ENCODE results near the gene PRIM2. TPM values are rescaled to one million over a fixed set of nuclear protein-coding genes. Genes with fewer than 3 reads are reported as not detected.
"Not testable (repeated sequence)": the region's sequence is repeated elsewhere in the genome, so short reads cannot be mapped to it uniquely, and the experiment has no call there.

Gene PRIM2
- total and polyA plus RNA-seq, 9 of the 15 experiments (the other 6 are each of a cell fraction or from before 2014, with no cell fraction given) = 19.8 to 57.5 (median 33.4) TPM

GRCh38 chr6:57423468-57423867 is 106.0 kb downstream of the PRIM2 start:
- Histone ChIP-seq H4K20me1 (replicated peaks; ENCODE audit: control insufficient read depth, insufficient read depth, low read length) (no peaks in the 10 kb centered on the region), H3K4me1 (replicated peaks in 1 of 2; ENCODE audit: control insufficient read depth in 2 of 2, insufficient read depth in 2 of 2, low read length in 2 of 2) (no peaks in the 10 kb centered on the region), H3K4me2 (ENCODE audit: insufficient read depth, low read length) (no peak overlapping the region), H3K27ac (ENCODE audit: extremely low read depth, low read depth, low read length) (no peak overlapping the region), H3K9ac (ENCODE audit: insufficient read depth in 1 of 2, low read depth in 2 of 2, low read length in 2 of 2) (no peak overlapping the region), H3K9me3 (replicated peaks; ENCODE audit: control insufficient read depth, insufficient read depth, low read depth, low read length) (no peaks in the 10 kb centered on the region), H3K27me3 (ENCODE audit: control insufficient read depth in 2 of 2, insufficient read depth in 2 of 2, low read length in 2 of 2) (no peaks in the 10 kb centered on the region), H3K36me3 (ENCODE audit: control insufficient read depth, insufficient read depth, low read length) (no peaks in the 10 kb centered on the region), H3K9me1 (ENCODE audit: control insufficient read depth, insufficient read depth, low read length) (no peaks in the 10 kb centered on the region), H2AFZ (ENCODE audit: low read depth, low read length) (no peak overlapping the region), H3K4me3 (no peak overlapping the region), H3K79me2 (ENCODE audit: control insufficient read depth, insufficient read depth, low read length) (no peaks in the 10 kb centered on the region)
- ChIA-PET POLR2A (no interaction called here), CTCF (ENCODE audit: low intra/inter-chr PET ratio) (no interaction called here)
- intact Hi-C loops (cut with micrococcal nuclease) = no loop called here
- DNase-seq (ENCODE audit: extremely low read depth in 1 of 4, low spot score in 3 of 4) = no peak
- WGBS (ENCODE audit: insufficient coverage, low coverage, missing lambda C conversion rate) = 80% methylated on average over 5 of the region's 5 CpGs
- no peak for FAIRE-seq
- no TSS peak for BruUV-seq (replicated peaks)
- no peak for TF ChIP-seq HMG20B (CRISPR knock-in tag; IDR thresholded peaks at IDR 0.05)
- TF ChIP-seq TCFL5 (CRISPR knock-in tag; conservative IDR thresholded peaks at IDR 0.05) = no peak
- no peak for TF ChIP-seq ZNF232 (CRISPR knock-in tag; IDR thresholded peaks at IDR 0.05)
- no peak for TF ChIP-seq YBX1 (IDR thresholded peaks at IDR 0.05)
- TF ChIP-seq GTF2B (IDR thresholded peaks at IDR 0.05; ENCODE audit: extremely low read depth, insufficient read length) = no peak
- no peak for TF ChIP-seq MCM7 (IDR thresholded peaks at IDR 0.05)
- no peak for TF ChIP-seq ARID3B (CRISPR knock-in tag; IDR thresholded peaks at IDR 0.05; ENCODE audit: borderline replicate concordance)
- no peak for TF ChIP-seq ATF1 (CRISPR knock-in tag; IDR thresholded peaks at IDR 0.05)
- no peak for TF ChIP-seq ATF1 (tag; IDR thresholded peaks at IDR 0.05)
- 0 out of 3 replicates have a peak, but pooled peaks have one; percentile 29 for ATAC-seq
- in situ Hi-C loops (cut with MboI) = no loop called here

- FAIRE-seq = not testable (repeated sequence)
Measured at GRCh38 chr6:57431742-57432141, 114.3 kb downstream of the PRIM2 start.

More at GRCh38 chr6:57431742-57432141, 114.3 kb downstream of the PRIM2 start:
- in situ Hi-C loops (cut with MboI); POLR2A ChIA-PET; H3K9me1 ChIP-seq (ENCODE audit: control insufficient read depth, insufficient read depth, low read length); H2AFZ ChIP-seq (ENCODE audit: low read depth, low read length); H3K79me2 ChIP-seq (ENCODE audit: control insufficient read depth, insufficient read depth, low read length); H3K9ac ChIP-seq (ENCODE audit: insufficient read depth in 1 of 2, low read depth in 2 of 2, low read length in 2 of 2); H3K4me1 ChIP-seq (replicated peaks in 1 of 2; ENCODE audit: control insufficient read depth in 2 of 2, insufficient read depth in 2 of 2, low read length in 2 of 2); H4K20me1 ChIP-seq (replicated peaks; ENCODE audit: control insufficient read depth, insufficient read depth, low read length); BruUV-seq (replicated peaks); DNase-seq (ENCODE audit: extremely low read depth in 1 of 4, low spot score in 3 of 4); H3K36me3 ChIP-seq (ENCODE audit: control insufficient read depth, insufficient read depth, low read length); H3K9me3 ChIP-seq (replicated peaks; ENCODE audit: control insufficient read depth, insufficient read depth, low read depth, low read length); intact Hi-C loops (cut with micrococcal nuclease); H3K27ac ChIP-seq (ENCODE audit: extremely low read depth, low read depth, low read length); H3K4me3 ChIP-seq; H3K4me2 ChIP-seq (ENCODE audit: insufficient read depth, low read length); ATAC-seq; H3K27me3 ChIP-seq (ENCODE audit: control insufficient read depth in 2 of 2, insufficient read depth in 2 of 2, low read length in 2 of 2); CTCF ChIA-PET (ENCODE audit: low intra/inter-chr PET ratio): not testable (repeated sequence)
